ENCODE results near the gene CYP20A1.

DNA sequence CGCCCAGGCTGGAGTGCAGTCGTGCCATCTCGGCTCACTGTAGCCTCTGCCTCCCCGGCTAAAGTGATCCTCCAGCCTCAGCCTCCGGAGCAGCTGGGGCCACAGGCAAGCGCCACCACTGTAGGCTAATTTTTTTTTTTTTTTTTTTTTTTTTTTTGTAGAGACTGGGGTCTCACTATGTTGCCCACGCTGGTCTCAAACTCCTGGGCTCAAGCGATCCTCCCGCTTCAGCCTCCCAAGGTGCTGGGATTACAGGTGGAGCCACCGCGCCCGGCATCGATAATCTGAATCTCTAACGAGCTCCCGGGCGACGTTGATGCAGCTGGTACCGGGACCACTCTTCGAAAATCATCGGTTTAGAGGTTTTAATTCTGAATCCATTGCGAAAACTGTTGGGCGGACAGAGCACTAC, 520 bp upstream of the CYP20A1 start:
- TF ChIP-seq, protein P1, sequence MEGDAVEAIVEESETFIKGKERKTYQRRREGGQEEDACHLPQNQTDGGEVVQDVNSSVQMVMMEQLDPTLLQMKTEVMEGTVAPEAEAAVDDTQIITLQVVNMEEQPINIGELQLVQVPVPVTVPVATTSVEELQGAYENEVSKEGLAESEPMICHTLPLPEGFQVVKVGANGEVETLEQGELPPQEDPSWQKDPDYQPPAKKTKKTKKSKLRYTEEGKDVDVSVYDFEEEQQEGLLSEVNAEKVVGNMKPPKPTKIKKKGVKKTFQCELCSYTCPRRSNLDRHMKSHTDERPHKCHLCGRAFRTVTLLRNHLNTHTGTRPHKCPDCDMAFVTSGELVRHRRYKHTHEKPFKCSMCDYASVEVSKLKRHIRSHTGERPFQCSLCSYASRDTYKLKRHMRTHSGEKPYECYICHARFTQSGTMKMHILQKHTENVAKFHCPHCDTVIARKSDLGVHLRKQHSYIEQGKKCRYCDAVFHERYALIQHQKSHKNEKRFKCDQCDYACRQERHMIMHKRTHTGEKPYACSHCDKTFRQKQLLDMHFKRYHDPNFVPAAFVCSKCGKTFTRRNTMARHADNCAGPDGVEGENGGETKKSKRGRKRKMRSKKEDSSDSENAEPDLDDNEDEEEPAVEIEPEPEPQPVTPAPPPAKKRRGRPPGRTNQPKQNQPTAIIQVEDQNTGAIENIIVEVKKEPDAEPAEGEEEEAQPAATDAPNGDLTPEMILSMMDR (conservative IDR thresholded peaks at IDR 0.05 in 1 of 2, IDR thresholded peaks at IDR 0.05 in 1 of 2; ENCODE audit: low read depth in 1 of 2, low read length in 2 of 2) = no peak
- TF ChIP-seq EZH2 (IDR thresholded peaks at IDR 0.05; ENCODE audit: low read length, missing control alignments) = no peak

All from fibroblast of lung (primary cell).